ENCODE results near the gene EFCAB13.
"Not testable (repeated sequence)": the region's sequence is repeated elsewhere in the genome, so short reads cannot be mapped to it uniquely, and the experiment has no call there.

EFCAB13 gene

DNA sequence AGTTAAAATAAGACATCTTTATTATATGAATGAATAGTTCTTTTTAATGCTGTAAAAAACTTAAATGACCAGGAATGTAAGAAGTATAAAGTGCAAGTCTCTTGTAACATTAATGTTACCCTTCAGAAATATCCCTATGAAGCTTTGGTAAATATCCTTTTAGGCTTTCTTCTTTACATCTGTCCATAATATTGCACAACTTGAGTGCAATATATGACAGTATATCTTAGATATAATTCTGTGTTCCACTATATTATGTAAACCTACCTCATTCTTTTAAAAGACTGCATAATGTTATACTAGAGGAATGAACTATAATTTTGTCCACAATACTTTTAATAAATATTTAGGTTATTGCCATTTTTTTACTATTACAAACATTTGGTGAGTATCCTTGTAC is 81.1 kb downstream of the EFCAB13 start:
- TF ChIP-seq ZNF274 (IDR thresholded peaks at IDR 0.05; ENCODE audit: low read depth, low read length), result no peak
- no peak overlapping the region for H3K4me3 ChIP-seq (ENCODE audit: low read length)

- no peak for TF ChIP-seq ZNF274 (IDR thresholded peaks at IDR 0.05; ENCODE audit: low read depth, low read length)
Observed at GRCh38 chr17:47413872-47414271, 90.1 kb downstream of the EFCAB13 start.

GRCh38 chr17:47414612-47415011 is 90.9 kb downstream of the EFCAB13 start:
- TF ChIP-seq ZNF274 (IDR thresholded peaks at IDR 0.05; ENCODE audit: low read depth, low read length), result no peak
- H3K4me3 ChIP-seq (ENCODE audit: low read length), result no peak overlapping the region

More at GRCh38 chr17:47413872-47414271, 90.1 kb downstream of the EFCAB13 start:
- H3K4me3 ChIP-seq (ENCODE audit: low read length), result no peak overlapping the region

- peak overlapping the region; percentile 79 for H3K4me3 ChIP-seq (ENCODE audit: low read length)
Observed at GRCh38 chr17:47423406-47424295, 99.9 kb downstream of the EFCAB13 start.

DNA sequence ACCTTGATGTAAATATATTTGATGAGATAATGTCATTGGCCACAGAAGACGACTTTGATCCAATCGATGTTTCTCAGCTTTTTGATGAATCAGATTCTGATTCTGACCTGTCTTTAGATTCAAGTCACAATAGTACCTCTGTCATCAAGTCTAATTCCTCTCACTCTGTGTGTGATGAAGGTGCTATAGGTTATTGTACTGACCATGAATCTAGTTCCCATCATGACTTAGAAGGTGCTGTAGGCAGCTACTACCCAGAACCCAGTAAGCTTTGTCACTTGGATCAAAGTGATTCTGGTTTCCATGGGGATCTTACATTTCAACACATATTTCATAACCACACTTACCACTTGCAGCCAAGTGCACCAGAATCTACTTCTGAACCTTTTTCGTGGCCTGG is 101.5 kb downstream of the EFCAB13 start:
- H3K4me3 ChIP-seq (ENCODE audit: low read length), result not testable (repeated sequence)

More at GRCh38 chr17:47423406-47424295, 99.9 kb downstream of the EFCAB13 start:
- no peak for TF ChIP-seq ZNF274 (IDR thresholded peaks at IDR 0.05; ENCODE audit: low read depth, low read length)

- H3K4me3 ChIP-seq (ENCODE audit: low read length), result not testable (repeated sequence)
Observed at GRCh38 chr17:47425887-47426635, 102.3 kb downstream of the EFCAB13 start.

- no peak overlapping the region for H3K4me3 ChIP-seq (ENCODE audit: low read length)
- TF ChIP-seq ZNF274 (IDR thresholded peaks at IDR 0.05; ENCODE audit: low read depth, low read length), result no peak
Observed at GRCh38 chr17:47427985-47428384, 104.2 kb downstream of the EFCAB13 start.

DNA sequence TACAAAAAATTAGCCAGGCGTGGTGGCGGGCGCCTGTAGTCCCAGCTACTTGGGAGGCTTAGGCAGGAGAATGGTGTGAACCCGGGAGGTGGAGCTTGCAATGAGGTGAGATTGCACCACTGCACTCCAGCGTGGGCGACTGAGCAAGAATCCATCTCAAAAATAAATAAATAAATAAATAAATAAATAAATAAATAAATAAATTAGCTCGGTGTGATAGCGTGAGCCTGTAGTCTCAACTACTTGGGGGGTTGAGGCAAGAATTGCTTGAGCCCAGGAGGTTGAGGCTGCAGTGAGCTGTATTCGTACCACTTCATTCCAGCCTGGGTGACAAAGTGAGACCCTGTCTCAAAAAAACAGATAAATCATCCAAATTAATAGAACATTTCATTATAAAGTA is 108.5 kb downstream of the EFCAB13 start:
- H3K4me3 ChIP-seq (ENCODE audit: low read length), result not testable (repeated sequence)

DNA sequence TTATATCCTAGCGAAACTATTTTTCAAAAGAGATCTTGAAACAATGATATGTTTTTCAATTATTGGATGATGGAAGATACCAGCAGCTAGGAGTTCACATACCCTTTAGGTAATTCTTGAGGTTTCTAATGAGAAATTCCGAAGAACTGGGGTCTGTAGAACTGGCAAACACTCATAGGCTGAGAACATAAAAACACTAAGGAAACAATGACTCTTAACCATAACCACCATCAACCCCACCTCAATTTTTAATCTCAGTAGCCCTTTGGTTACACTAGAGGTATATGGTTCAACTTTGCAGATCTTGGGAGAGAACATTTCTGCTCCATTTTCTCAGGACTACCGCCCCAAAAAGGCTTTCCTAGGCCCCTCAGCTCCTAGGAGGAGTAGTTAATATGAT is 141.4 kb downstream of the EFCAB13 start:
- no peak for TF ChIP-seq ZNF274 (IDR thresholded peaks at IDR 0.05; ENCODE audit: low read depth, low read length)
- H3K4me3 ChIP-seq (ENCODE audit: low read length), result no peak overlapping the region

- not testable (repeated sequence) for H3K4me3 ChIP-seq (ENCODE audit: low read length)
Observed at GRCh38 chr17:47466976-47467375, 143.2 kb downstream of the EFCAB13 start.

- no peak overlapping the region for H3K4me3 ChIP-seq (ENCODE audit: low read length)
- no peak for TF ChIP-seq ZNF274 (IDR thresholded peaks at IDR 0.05; ENCODE audit: low read depth, low read length)
Observed at GRCh38 chr17:47470836-47471235, 147.1 kb downstream of the EFCAB13 start.

- not testable (repeated sequence) for H3K4me3 ChIP-seq (ENCODE audit: low read length)
Observed at GRCh38 chr17:47472073-47472472, 148.3 kb downstream of the EFCAB13 start.
